ENCODE data around the gene CAMKK2. TPM values are rescaled to one million over a fixed set of nuclear protein-coding genes. Genes with fewer than 3 reads are reported as not detected.
A peak's percentile ranks its signal among the peaks of the same experiment; 100 is the strongest.

CAMKK2 gene
- total RNA-seq, 1 donor from 2014 or later = 36.9 TPM

GRCh38 chr12:121295746-121296617, 527 bp downstream of the CAMKK2 start:
- Histone ChIP-seq H3K36me3 (peaks cover 0 to 4% of the 10 kb centered on the region in 2 donors), H3K4me1 (peaks cover 0 to 18% of the 10 kb centered on the region in 2 donors), H3K9me3 (no peaks in the 10 kb centered on the region), H3K27me3 (no peaks in the 10 kb centered on the region), H3K27ac (peak overlapping the region; percentile 65 to 83), H3K4me3 (peak overlapping the region; percentile 89 to 99)
- peak in 1 of 2 donors; percentile 71 for DNase-seq (ENCODE audit: low spot score in 2 of 2)
- TF ChIP-seq CTCF (IDR thresholded peaks at IDR 0.05) = no peak
- intact Hi-C loops (cut with DNase I) = loop anchor here (1.0 kb wide), 1 partner anchor 103 kb away; no protein-coding TSS in a partner anchor

- intact Hi-C loops (cut with DNase I) = no loop called here
- peak in 1 of 2 donors; percentile 54 for DNase-seq (ENCODE audit: low spot score in 2 of 2)
- peaks cover 0 to 18% of the 10 kb centered on the region in 2 donors for H3K4me1 ChIP-seq
- H3K27ac ChIP-seq = no peak overlapping the region
- no peaks in the 10 kb centered on the region for H3K27me3 ChIP-seq
- no peaks in the 10 kb centered on the region for H3K9me3 ChIP-seq
- peak overlapping the region; percentile 89 to 99 for H3K4me3 ChIP-seq
- peaks cover 0 to 4% of the 10 kb centered on the region in 2 donors for H3K36me3 ChIP-seq
- TF ChIP-seq CTCF (IDR thresholded peaks at IDR 0.05) = no peak
Measured at GRCh38 chr12:121295116-121295745, 1.3 kb downstream of the CAMKK2 start.

GRCh38 chr12:121294151-121294889, 2.2 kb downstream of the CAMKK2 start:
- intact Hi-C loops (cut with DNase I) = no loop called here
- no peak overlapping the region for H3K4me3 ChIP-seq
- DNase-seq (ENCODE audit: low spot score in 2 of 2) = no peak
- H3K4me1 ChIP-seq = peaks cover 3 to 26% of the 10 kb centered on the region in 2 donors
- no peaks in the 10 kb centered on the region for H3K9me3 ChIP-seq
- H3K27me3 ChIP-seq = no peaks in the 10 kb centered on the region
- H3K36me3 ChIP-seq = peaks cover 0 to 4% of the 10 kb centered on the region in 2 donors
- TF ChIP-seq CTCF (IDR thresholded peaks at IDR 0.05) = no peak
- no peak overlapping the region for H3K27ac ChIP-seq

GRCh38 chr12:121293603-121294002, 2.9 kb downstream of the CAMKK2 start:
- intact Hi-C loops (cut with DNase I) = no loop called here
- Histone ChIP-seq H3K4me1 (peaks cover 3 to 33% of the 10 kb centered on the region in 2 donors), H3K9me3 (no peaks in the 10 kb centered on the region), H3K36me3 (peaks cover 0 to 4% of the 10 kb centered on the region in 2 donors), H3K27me3 (no peaks in the 10 kb centered on the region), H3K4me3 (no peak overlapping the region), H3K27ac (no peak overlapping the region)
- DNase-seq (ENCODE audit: low spot score in 2 of 2) = no peak
- no peak for TF ChIP-seq CTCF (IDR thresholded peaks at IDR 0.05)

- intact Hi-C loops (cut with DNase I) = no loop called here
- Histone ChIP-seq H3K27me3 (no peaks in the 10 kb centered on the region), H3K4me3 (no peak overlapping the region), H3K4me1 (peaks cover 3 to 30% of the 10 kb centered on the region in 2 donors), H3K36me3 (peaks cover 0 to 4% of the 10 kb centered on the region in 2 donors), H3K27ac (peak overlapping the region in 1 of 2 donors; percentile 76), H3K9me3 (no peaks in the 10 kb centered on the region)
- DNase-seq (ENCODE audit: low spot score in 2 of 2) = no peak
- no peak for TF ChIP-seq CTCF (IDR thresholded peaks at IDR 0.05)
Measured at GRCh38 chr12:121290410-121290809, 6.1 kb downstream of the CAMKK2 start.
